Neural progenitor cell (in vitro differentiated cells): Measurements from ENCODE around the gene LPP. TPM values are rescaled to one million over a fixed set of nuclear protein-coding genes. Genes with fewer than 3 reads are reported as not detected.

Source experiments
- DNase-seq: peaks from one replicate; pipeline ENCODE4 v3.0.0-alpha.2; 2016; ENCODE audit warnings: low spot score
- H2AFZ ChIP-seq: fragments of 200-600 bp; sonication (generic); replicated peaks from 2 replicates; pipeline ENCODE4 v1.6.1; 2016; ENCODE audit warnings: antibody characterized with exemption
- H3F3A ChIP-seq: fragments of 200-600 bp; sonication (generic); 2 replicates; pipeline ENCODE4 v1.6.1; 2016; ENCODE audit warnings: antibody characterized with exemption, low read depth
- H3K27ac ChIP-seq: fragments of 200-600 bp; sonication (generic); 2 replicates; pipeline ENCODE4 v1.5.1; 2016; ENCODE audit warnings: mild to moderate bottlenecking
- H3K27me3 ChIP-seq: fragments of 200-600 bp; sonication (generic); 2 replicates; pipeline ENCODE4 v1.6.1; 2016; ENCODE audit warnings: mild to moderate bottlenecking, moderate library complexity
- H3K36me3 ChIP-seq: fragments of 200-600 bp; sonication (generic); 2 replicates; pipeline ENCODE4 v1.5.1; 2016
- H3K4me1 ChIP-seq: fragments of 200-600 bp; sonication (generic); 2 replicates; pipeline ENCODE4 v1.6.1; 2016; ENCODE audit warnings: mixed run types
- H3K4me2 ChIP-seq: fragments of 200-600 bp; sonication (generic); 2 replicates; pipeline ENCODE4 v1.6.1; 2016
- H3K4me3 ChIP-seq: fragments of 200-600 bp; sonication (generic); 2 replicates; pipeline ENCODE4 v1.5.1; 2016
- H3K79me2 ChIP-seq: fragments of 200-600 bp; sonication (generic); 2 replicates; pipeline ENCODE4 v1.6.1; 2016; ENCODE audit warnings: low read depth
- H3K9ac ChIP-seq: fragments of 200-600 bp; sonication (generic); 2 replicates; pipeline ENCODE4 v1.6.1; 2016
- H3K9me3 ChIP-seq: fragments of 200-600 bp; sonication (generic); 2 replicates; pipeline ENCODE4 v1.5.1; 2016; ENCODE audit warnings: low read depth
- H4K20me1 ChIP-seq: fragments of 200-600 bp; sonication (generic); 2 replicates; pipeline ENCODE4 v1.6.1; 2016; ENCODE audit warnings: low read depth
- H3K27ac Mint-ChIP-seq: 3 replicates; pipeline ENCODE4 v1.8.0; 2021; ENCODE audit warnings: mixed read lengths
- H3K27me3 Mint-ChIP-seq: 2 replicates; pipeline ENCODE4 v1.8.0; 2022; ENCODE audit warnings: low read depth, mild to moderate bottlenecking, inconsistent platforms, moderate library complexity, mixed read lengths; ENCODE audit not compliant: insufficient read depth
- H3K36me3 Mint-ChIP-seq: 3 replicates; pipeline ENCODE4 v1.8.0; 2021; ENCODE audit warnings: mixed read lengths
- H3K4me1 Mint-ChIP-seq: 3 replicates; pipeline ENCODE4 v1.8.0; 2021; ENCODE audit warnings: mixed read lengths
- H3K4me3 Mint-ChIP-seq: 3 replicates; pipeline ENCODE4 v1.8.0; 2021; ENCODE audit warnings: mild to moderate bottlenecking, moderate library complexity, mixed read lengths
- H3K9me3 Mint-ChIP-seq: 3 replicates; pipeline ENCODE4 v1.8.0; 2020; ENCODE audit warnings: mixed read lengths
- EZH2 ChIP-seq: fragments of 200-600 bp; sonication (generic); IDR thresholded peaks from 2 replicates; pipeline ENCODE4 v1.6.1; 2017; ENCODE audit warnings: antibody characterized with exemption, mild to moderate bottlenecking, moderate library complexity
- EZH2phosphoT487 ChIP-seq: fragments of 200-600 bp; sonication (generic); IDR thresholded peaks from 2 replicates; pipeline ENCODE4 v1.6.1; 2017; ENCODE audit warnings: antibody characterized with exemption
- total RNA-seq: library from RNA; depleted of rRNA; stranded (reverse); fragments of >200 nt; gene quantifications from 2 replicates; pipeline ENCODE4 v1.2.3, GENCODE V29; 2015; ENCODE audit warnings: low replicate concordance
- TF ChIP-seq, protein P1 (sequence below): fragments of 200-600 bp; sonication (generic); IDR thresholded peaks from 2 replicates; pipeline ENCODE4 v1.5.1; 2017; ENCODE audit warnings: antibody characterized with exemption, mild to moderate bottlenecking

The LPP gene
- total RNA-seq, 1 donor from 2014 or later = 18.9 TPM

GRCh38 chr3:188853856-188854771 lies 700.2 kb downstream of the LPP start:
- Histone ChIP-seq H2AFZ (no peak overlapping the region), H3K9ac (no peak overlapping the region), H3K79me2 (no peaks in the 10 kb centered on the region), H3K27me3 (no peaks in the 10 kb centered on the region), H4K20me1 (peaks cover 16% of the 10 kb centered on the region), H3K4me2 (no peak overlapping the region), H3K9me3 (no peaks in the 10 kb centered on the region), H3F3A (peaks cover 6% of the 10 kb centered on the region), H3K27ac (no peak overlapping the region), H3K36me3 (no peaks in the 10 kb centered on the region), H3K4me3 (no peak overlapping the region), H3K4me1 (peaks cover 24% of the 10 kb centered on the region)
- H3K27ac Mint-ChIP-seq = no peak overlapping the region
- DNase-seq = peak; percentile 37
- peaks cover 2% of the 10 kb centered on the region for H3K36me3 Mint-ChIP-seq
- H3K4me3 Mint-ChIP-seq = no peak overlapping the region
- H3K4me1 Mint-ChIP-seq = peaks cover 16% of the 10 kb centered on the region
- TF ChIP-seq EZH2 (no peak), EZH2phosphoT487 (peak; percentile 80)
- no peaks in the 10 kb centered on the region for H3K9me3 Mint-ChIP-seq
- no peaks in the 10 kb centered on the region for H3K27me3 Mint-ChIP-seq

DNA sequence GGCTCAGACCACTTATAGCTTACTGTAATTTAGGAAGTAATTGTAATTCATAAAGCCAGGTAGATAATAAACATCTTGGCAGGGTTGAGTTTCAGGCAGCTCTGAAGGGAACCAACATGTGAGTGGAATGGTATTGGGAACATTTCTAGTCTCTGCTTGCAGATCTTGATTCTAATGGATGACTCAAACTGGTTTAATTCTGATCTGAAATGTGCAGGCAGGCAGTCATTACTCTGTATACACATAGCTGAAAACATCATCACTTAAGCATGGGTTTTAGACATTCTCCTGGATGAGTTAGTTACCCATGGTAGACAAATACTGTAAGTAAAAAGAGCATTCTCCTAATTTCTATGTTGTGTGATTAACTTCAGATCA lies 700.8 kb downstream of the LPP start:
- Histone ChIP-seq H3K79me2 (no peaks in the 10 kb centered on the region), H3K27me3 (no peaks in the 10 kb centered on the region), H3K36me3 (no peaks in the 10 kb centered on the region), H3K9me3 (no peaks in the 10 kb centered on the region), H2AFZ (no peak overlapping the region), H3K4me3 (no peak overlapping the region), H3F3A (peaks cover 6% of the 10 kb centered on the region), H3K9ac (no peak overlapping the region), H3K27ac (no peak overlapping the region), H4K20me1 (peaks cover 16% of the 10 kb centered on the region), H3K4me2 (no peak overlapping the region), H3K4me1 (peaks cover 24% of the 10 kb centered on the region)
- no peak for TF ChIP-seq EZH2
- no peak for TF ChIP-seq EZH2phosphoT487
- TF ChIP-seq, protein P1, sequence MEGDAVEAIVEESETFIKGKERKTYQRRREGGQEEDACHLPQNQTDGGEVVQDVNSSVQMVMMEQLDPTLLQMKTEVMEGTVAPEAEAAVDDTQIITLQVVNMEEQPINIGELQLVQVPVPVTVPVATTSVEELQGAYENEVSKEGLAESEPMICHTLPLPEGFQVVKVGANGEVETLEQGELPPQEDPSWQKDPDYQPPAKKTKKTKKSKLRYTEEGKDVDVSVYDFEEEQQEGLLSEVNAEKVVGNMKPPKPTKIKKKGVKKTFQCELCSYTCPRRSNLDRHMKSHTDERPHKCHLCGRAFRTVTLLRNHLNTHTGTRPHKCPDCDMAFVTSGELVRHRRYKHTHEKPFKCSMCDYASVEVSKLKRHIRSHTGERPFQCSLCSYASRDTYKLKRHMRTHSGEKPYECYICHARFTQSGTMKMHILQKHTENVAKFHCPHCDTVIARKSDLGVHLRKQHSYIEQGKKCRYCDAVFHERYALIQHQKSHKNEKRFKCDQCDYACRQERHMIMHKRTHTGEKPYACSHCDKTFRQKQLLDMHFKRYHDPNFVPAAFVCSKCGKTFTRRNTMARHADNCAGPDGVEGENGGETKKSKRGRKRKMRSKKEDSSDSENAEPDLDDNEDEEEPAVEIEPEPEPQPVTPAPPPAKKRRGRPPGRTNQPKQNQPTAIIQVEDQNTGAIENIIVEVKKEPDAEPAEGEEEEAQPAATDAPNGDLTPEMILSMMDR = no peak
- no peaks in the 10 kb centered on the region for H3K9me3 Mint-ChIP-seq
- H3K27me3 Mint-ChIP-seq = no peaks in the 10 kb centered on the region
- no peak overlapping the region for H3K4me3 Mint-ChIP-seq
- DNase-seq = no peak
- peaks cover 16% of the 10 kb centered on the region for H3K4me1 Mint-ChIP-seq
- peaks cover 2% of the 10 kb centered on the region for H3K36me3 Mint-ChIP-seq
- H3K27ac Mint-ChIP-seq = no peak overlapping the region

DNA sequence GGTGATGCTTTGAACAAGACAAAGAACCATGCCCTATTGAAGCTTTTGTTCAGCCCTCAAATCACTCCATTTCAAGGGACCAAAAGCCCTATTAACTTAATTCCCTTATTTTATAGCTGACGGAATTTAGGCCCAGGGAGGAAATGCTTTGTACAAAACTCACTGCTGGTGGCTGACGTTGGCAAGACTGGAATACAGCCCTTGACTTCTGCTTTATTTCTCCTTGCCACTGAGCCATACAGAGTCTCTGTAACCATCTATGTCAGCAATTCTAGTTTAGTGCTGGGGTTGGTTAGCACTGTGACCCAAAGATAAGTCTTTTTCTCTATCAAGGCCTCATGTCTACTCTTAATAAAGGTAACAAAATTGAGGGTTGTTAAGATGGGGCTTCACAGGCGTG lies 701.7 kb downstream of the LPP start:
- Mint-ChIP-seq H3K9me3 (no peaks in the 10 kb centered on the region), H3K4me3 (no peak overlapping the region), H3K36me3 (peaks cover 2% of the 10 kb centered on the region), H3K4me1 (peaks cover 16% of the 10 kb centered on the region), H3K27me3 (no peaks in the 10 kb centered on the region), H3K27ac (no peak overlapping the region)
- Histone ChIP-seq H2AFZ (no peak overlapping the region), H3K9me3 (no peaks in the 10 kb centered on the region), H3K79me2 (no peaks in the 10 kb centered on the region), H3K27me3 (no peaks in the 10 kb centered on the region), H3F3A (peaks cover 6% of the 10 kb centered on the region), H3K27ac (no peak overlapping the region), H3K4me3 (no peak overlapping the region), H3K4me1 (peaks cover 24% of the 10 kb centered on the region), H4K20me1 (peaks cover 16% of the 10 kb centered on the region), H3K36me3 (no peaks in the 10 kb centered on the region), H3K4me2 (no peak overlapping the region), H3K9ac (no peak overlapping the region)
- no peak for TF ChIP-seq EZH2
- TF ChIP-seq, protein P1 = no peak
- TF ChIP-seq EZH2phosphoT487 = no peak
- peak; percentile 29 for DNase-seq

GRCh38 chr3:188860147-188860546 lies 706.2 kb downstream of the LPP start:
- H3K9me3 Mint-ChIP-seq = no peaks in the 10 kb centered on the region
- TF ChIP-seq EZH2 (no peak), EZH2phosphoT487 (no peak)
- TF ChIP-seq, protein P1 = no peak
- H3F3A ChIP-seq = no peaks in the 10 kb centered on the region
- no peak overlapping the region for H2AFZ ChIP-seq
- H3K9ac ChIP-seq = no peak overlapping the region
- H3K36me3 Mint-ChIP-seq = no peaks in the 10 kb centered on the region
- DNase-seq = no peak
- H3K4me1 Mint-ChIP-seq = peaks cover 9% of the 10 kb centered on the region
- H3K4me2 ChIP-seq = no peak overlapping the region
- no peak overlapping the region for H3K27ac Mint-ChIP-seq
- no peaks in the 10 kb centered on the region for H3K27me3 ChIP-seq
- H3K79me2 ChIP-seq = no peaks in the 10 kb centered on the region
- H3K27ac ChIP-seq = no peak overlapping the region
- peaks cover 10% of the 10 kb centered on the region for H3K4me1 ChIP-seq
- H3K4me3 ChIP-seq = no peak overlapping the region
- peaks cover 4% of the 10 kb centered on the region for H4K20me1 ChIP-seq
- H3K4me3 Mint-ChIP-seq = no peak overlapping the region
- H3K36me3 ChIP-seq = no peaks in the 10 kb centered on the region
- no peaks in the 10 kb centered on the region for H3K27me3 Mint-ChIP-seq
- H3K9me3 ChIP-seq = no peaks in the 10 kb centered on the region
